Testis (tissue), 2 donors: ENCODE measurements around the gene FAM169A.

Experiments
- CTCF ChIP-seq, 3 experiments: fragments of 450-650 bp in 2 of 3; fragments of 200-600 bp in 1 of 3; sonication (generic) in 1 of 3; IDR thresholded peaks; one replicate each; pipeline ENCODE4 v1.5.1; 2016 to 2019; ENCODE audit warnings: antibody characterized with exemption in 3 of 3, mild to moderate bottlenecking in 2 of 3, moderate library complexity in 1 of 3
- POLR2A ChIP-seq: fragments of 450-650 bp; IDR thresholded peaks from one replicate; pipeline ENCODE4 v1.6.1; 2017; ENCODE audit warnings: antibody characterized with exemption, mild to moderate bottlenecking, moderate library complexity

DNA sequence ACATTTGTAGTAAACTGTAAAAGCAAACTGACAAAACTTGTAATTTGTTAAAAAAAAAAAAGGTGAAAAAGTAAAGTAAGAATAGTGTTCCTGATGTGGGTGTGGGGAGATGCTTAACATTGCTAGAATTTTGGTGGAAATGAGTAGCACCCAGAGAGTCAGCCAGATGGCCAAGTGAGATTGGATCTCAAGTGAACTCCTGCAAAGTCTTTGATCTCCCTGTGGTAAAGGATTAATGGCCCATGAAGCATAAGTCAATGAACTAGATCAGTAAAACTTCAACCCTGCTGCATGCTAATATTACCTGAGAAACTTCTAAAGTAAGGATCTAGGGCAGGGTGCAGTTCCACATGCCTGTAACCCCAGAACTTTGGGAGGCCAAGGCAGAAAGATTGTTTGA is 19.0 kb upstream of the FAM169A start:
- TF ChIP-seq CTCF (IDR thresholded peaks at IDR 0.05) = no peak
- no peak for TF ChIP-seq POLR2A
